H1 (cell line): ENCODE measurements around the gene GALNTL6. TPM values are rescaled to one million over a fixed set of nuclear protein-coding genes. Genes with fewer than 3 reads are reported as not detected.

Source experiments
- CTCF ChIA-PET: fragments of 300-600 bp; sonication (Branson Sonifier 250); formaldehyde crosslinking; loops from one replicate; lab custom pipeline; 2021; ENCODE audit not compliant: partially characterized antibody; lab: Charles Lee
- POLR2A ChIA-PET: fragments of 300-600 bp; sonication (Branson Sonifier 250); formaldehyde crosslinking; loops from one replicate; lab custom pipeline; 2021; ENCODE audit warnings: inconsistent platforms; ENCODE audit not compliant: partially characterized antibody; lab: Charles Lee
- DNase-seq, 2 experiments: peaks; one replicate each; pipeline versions ENCODE4 v3.0.0 to v3.0.0-alpha.2; 2010 to 2022; ENCODE audit warnings: low spot score in 2 of 2, low read depth in 1 of 2, mixed read lengths in 1 of 2
- FAIRE-seq: peaks from 2 replicates; lab custom pipeline; 2011; peaks lifted over from hg19 to GRCh38; lab: Jason Lieb, UNC
- H2AFZ ChIP-seq: 2 replicates; pipeline ENCODE4 v1.8.1; 2012; ENCODE audit warnings: low read length, inconsistent platforms
- H2AK5ac ChIP-seq: 2 replicates; pipeline ENCODE4 v1.6.1; 2013; ENCODE audit warnings: low read depth, low read length
- H2BK120ac ChIP-seq: replicated peaks from 2 replicates; pipeline ENCODE3; 2013; ENCODE audit warnings: low read depth, low read length, inconsistent platforms
- H2BK12ac ChIP-seq: 2 replicates; pipeline ENCODE4 v1.6.1; 2013; ENCODE audit warnings: low read depth, low read length
- H2BK15ac ChIP-seq: 2 replicates; pipeline ENCODE4 v1.6.1; 2013; ENCODE audit warnings: low read length
- H2BK20ac ChIP-seq: 2 replicates; pipeline ENCODE4 v1.6.1; 2013; ENCODE audit warnings: low read length
- H2BK5ac ChIP-seq: 2 replicates; pipeline ENCODE4 v1.6.1; 2013; ENCODE audit warnings: low read depth, low read length
- H3K14ac ChIP-seq: 2 replicates; pipeline ENCODE4 v1.6.1; 2013; ENCODE audit warnings: inconsistent platforms; ENCODE audit not compliant: insufficient read length
- H3K18ac ChIP-seq: 2 replicates; pipeline ENCODE4 v1.6.1; 2013; ENCODE audit warnings: low read length; ENCODE audit errors: extremely low read depth
- H3K23ac ChIP-seq: 2 replicates; pipeline ENCODE4 v1.6.1; 2013; ENCODE audit warnings: inconsistent platforms; ENCODE audit not compliant: insufficient read length
- H3K23me2 ChIP-seq: 2 replicates; pipeline ENCODE4 v1.6.1; 2013; ENCODE audit warnings: low read depth, low read length
- H3K27ac ChIP-seq: 2 replicates; pipeline ENCODE4 v1.6.1; 2011; ENCODE audit warnings: low read depth, low read length, inconsistent platforms
- H3K27me3 ChIP-seq, 4 experiments: replicated peaks in 1 of 4; 1 replicate in 1 of 4; 2 replicates in 3 of 4; pipeline versions ENCODE4 v1.6.1 to v1.8.1; 2011 to 2013; ENCODE audit warnings: low read length in 3 of 4, mild to moderate bottlenecking in 3 of 4, inconsistent platforms in 2 of 4, mixed read lengths in 2 of 4, moderate library complexity in 1 of 4; ENCODE audit not compliant: control insufficient read depth in 3 of 4, insufficient read depth in 3 of 4; ENCODE audit errors: extremely low read depth in 1 of 4
- H3K36me3 ChIP-seq, 4 experiments: 2 replicates each; pipeline versions ENCODE4 v1.6.1 to v1.8.1; 2011 to 2013; ENCODE audit warnings: mild to moderate bottlenecking in 4 of 4, low read length in 3 of 4, moderate library complexity in 2 of 4, control low read depth in 1 of 4, inconsistent platforms in 1 of 4; ENCODE audit not compliant: insufficient read depth in 4 of 4, control insufficient read depth in 2 of 4
- H3K4ac ChIP-seq: replicated peaks from 2 replicates; pipeline ENCODE3; 2013; ENCODE audit warnings: low read length, low read depth, mixed read lengths, inconsistent platforms; ENCODE audit not compliant: insufficient read length
- H3K4me1 ChIP-seq, 4 experiments: replicated peaks in 1 of 4; 1 replicate in 1 of 4; 2 replicates in 3 of 4; pipeline versions ENCODE4 v1.6.1 to v1.8.1; 2011 to 2013; ENCODE audit warnings: low read length in 3 of 4, inconsistent platforms in 2 of 4, mixed read lengths in 1 of 4; ENCODE audit not compliant: insufficient read depth in 4 of 4, control insufficient read depth in 3 of 4
- H3K4me2 ChIP-seq, 2 experiments: 2 replicates each; pipeline versions ENCODE4 v1.6.1 to v1.8.1; 2011 to 2013; ENCODE audit warnings: low read depth in 2 of 2, low read length in 2 of 2, control low read depth in 1 of 2, inconsistent platforms in 1 of 2, mild to moderate bottlenecking in 1 of 2; ENCODE audit not compliant: insufficient read depth in 1 of 2
- H3K4me3 ChIP-seq, 4 experiments: fragments of 200-600, 300-600 bp in 1 of 4; sonication (generic), shearing (Covaris generic), sonication (Bioruptor Twin) in 1 of 4; 2 replicates each; pipeline versions ENCODE4 v1.5.1 to v1.8.1; 2011 to 2016; ENCODE audit warnings: low read length in 4 of 4, low read depth in 3 of 4, control low read depth in 2 of 4, inconsistent platforms in 2 of 4, mild to moderate bottlenecking in 2 of 4, mixed read lengths in 1 of 4, moderate library complexity in 1 of 4; ENCODE audit not compliant: insufficient read depth in 2 of 4; ENCODE audit errors: extremely low read depth in 1 of 4
- H3K56ac ChIP-seq: replicated peaks from 2 replicates; pipeline ENCODE3; 2013; ENCODE audit warnings: low read depth, mild to moderate bottlenecking, mixed read lengths, low read length, inconsistent platforms; ENCODE audit not compliant: insufficient read length
- H3K79me1 ChIP-seq: 2 replicates; pipeline ENCODE4 v1.6.1; 2013; ENCODE audit warnings: low read depth, low read length, control low read depth
- H3K79me2 ChIP-seq, 2 experiments: 2 replicates each; pipeline versions ENCODE4 v1.6.1 to v1.8.1; 2012 to 2013; ENCODE audit warnings: low read length in 2 of 2, mild to moderate bottlenecking in 2 of 2, inconsistent platforms in 1 of 2; ENCODE audit not compliant: insufficient read depth in 2 of 2, control insufficient read depth in 1 of 2
- H3K9ac ChIP-seq, 4 experiments: replicated peaks in 1 of 4; 1 replicate in 1 of 4; 2 replicates in 3 of 4; pipeline versions ENCODE4 v1.6.1 to v1.8.1; 2011 to 2013; ENCODE audit warnings: low read depth in 3 of 4, low read length in 3 of 4, control low read depth in 2 of 4, mild to moderate bottlenecking in 2 of 4, moderate library complexity in 2 of 4, inconsistent platforms in 1 of 4; ENCODE audit errors: extremely low read depth in 1 of 4
- H3K9me3 ChIP-seq, 2 experiments: 2 replicates each; pipeline versions ENCODE4 v1.6.1 to v1.8.1; 2012 to 2013; ENCODE audit warnings: mild to moderate bottlenecking in 2 of 2, moderate library complexity in 2 of 2, control low read depth in 1 of 2, inconsistent platforms in 1 of 2, low read depth in 1 of 2, low read length in 1 of 2, mixed read lengths in 1 of 2; ENCODE audit not compliant: insufficient read depth in 2 of 2
- H4K20me1 ChIP-seq, 2 experiments: replicated peaks in 1 of 2; 2 replicates each; pipeline versions ENCODE3 to v1.8.1; 2011 to 2013; ENCODE audit warnings: inconsistent platforms in 2 of 2, low read length in 2 of 2, mild to moderate bottlenecking in 1 of 2; ENCODE audit not compliant: insufficient read depth in 2 of 2, control insufficient read depth in 1 of 2
- H4K5ac ChIP-seq: 2 replicates; pipeline ENCODE4 v1.6.1; 2013; ENCODE audit warnings: low read length, low read depth, mixed read lengths, inconsistent platforms; ENCODE audit not compliant: insufficient read length
- H4K8ac ChIP-seq: 2 replicates; pipeline ENCODE4 v1.8.0; 2013; ENCODE audit warnings: mild to moderate bottlenecking, moderate library complexity, low read length, inconsistent platforms; ENCODE audit not compliant: insufficient read depth; ENCODE audit errors: extremely low read depth
- H4K91ac ChIP-seq: replicated peaks from 2 replicates; pipeline ENCODE3; 2013; ENCODE audit warnings: low read length, mixed read lengths, inconsistent platforms; ENCODE audit not compliant: insufficient read length
- CBX8 ChIP-seq: fragments of 300-800, 300-1000 bp; sonication (generic); IDR thresholded peaks from 2 replicates; pipeline ENCODE4 v1.7.1; 2016; ENCODE audit warnings: low read depth, low read length, borderline replicate concordance
- CREB1 ChIP-seq: IDR thresholded peaks from 2 replicates; pipeline ENCODE4 v1.6.1; 2012; ENCODE audit warnings: inconsistent platforms
- GTF2F1 ChIP-seq: IDR thresholded peaks from 2 replicates; pipeline ENCODE4 v1.6.1; 2012; ENCODE audit warnings: low read depth, low read length, improper control_type of control experiment, borderline replicate concordance
- KDM1A ChIP-seq: fragments of 200-600, 300-600 bp; sonication (generic); IDR thresholded peaks from 2 replicates; pipeline ENCODE4 v1.7.1; 2016; ENCODE audit warnings: mild to moderate bottlenecking, low read length, borderline replicate concordance
- KDM5A ChIP-seq: fragments of 200-600 bp; IDR thresholded peaks from 2 replicates; pipeline ENCODE4 v1.7.1; 2012; ENCODE audit warnings: mild to moderate bottlenecking, low read length, inconsistent platforms, mixed read lengths
- PHF8 ChIP-seq: fragments of 200-600 bp; sonication (generic); conservative IDR thresholded peaks from 2 replicates; pipeline ENCODE4 v1.7.1; 2012; ENCODE audit warnings: low read depth, mild to moderate bottlenecking, inconsistent platforms, low read length, moderate library complexity
- RNF2 ChIP-seq: fragments of 200-900, 300-1000 bp; sonication (generic); IDR thresholded peaks from 2 replicates; pipeline ENCODE4 v1.7.1; 2016; ENCODE audit warnings: borderline replicate concordance, low read depth, mild to moderate bottlenecking, antibody characterized with exemption, low read length; ENCODE audit not compliant: poor library complexity, severe bottlenecking; ENCODE audit errors: missing control alignments
- RXRA ChIP-seq: IDR thresholded peaks from 2 replicates; pipeline ENCODE4 v1.6.1; 2011; ENCODE audit warnings: low read depth, mild to moderate bottlenecking, low read length, moderate library complexity; ENCODE audit not compliant: insufficient read depth
- SIN3A ChIP-seq, 2 experiments: IDR thresholded peaks in 1 of 2; conservative IDR thresholded peaks in 1 of 2; 2 replicates each; pipeline ENCODE4 v1.6.1; 2011 to 2012; ENCODE audit warnings: low read length in 2 of 2, improper control_type of control experiment in 1 of 2, low read depth in 1 of 2, mild to moderate bottlenecking in 1 of 2
- SIX5 ChIP-seq: IDR thresholded peaks from 2 replicates; pipeline ENCODE4 v1.6.1; 2011; ENCODE audit warnings: mild to moderate bottlenecking, low read depth, low read length
- SP4 ChIP-seq: IDR thresholded peaks from 2 replicates; pipeline ENCODE4 v1.6.1; 2012; ENCODE audit warnings: low read length, inconsistent platforms
- WGBS, 2 experiments: shearing (Covaris generic) in 1 of 2; methylation state at CpG; one replicate each; pipeline versions ENCODE4 v1.1.6 to v1.1.7; 2013 to 2015; ENCODE audit warnings: low lambda C conversion rate in 2 of 2, mixed read lengths in 2 of 2, inconsistent platforms in 1 of 2, low coverage in 1 of 2, missing lambda C conversion rate in 1 of 2; ENCODE audit not compliant: insufficient replicate concordance in 2 of 2, insufficient coverage in 1 of 2, insufficient read length in 1 of 2; ENCODE audit errors: extremely low coverage in 1 of 2, missing lambda C conversion rate in 1 of 2; 5-methylcytosine and 5-hydroxymethylcytosine counted together
- polyA plus RNA-seq, 7 experiments: library from polyadenylated mRNA; depleted of rRNA in 3 of 7; stranded (reverse) in 5 of 7; unstranded in 2 of 7; fragments of >200 nt in 5 of 7; fragments of 200-250 nt in 2 of 7; gene quantifications; 1 replicate in 5 of 7; 2 replicates in 1 of 7; 4 replicates in 1 of 7; pipeline versions ENCODE4 v1.2.1 to v1.2.3, GENCODE V29; 2011 to 2013; ENCODE audit warnings: missing spikeins in 2 of 7, mixed read lengths in 2 of 7
- total RNA-seq: library from RNA; stranded (reverse); fragmentation: NEBNext Ultra II Directional; extraction: Animal tissue kit (Norgen Biotek cat#: 25700); gene quantifications from 2 replicates; pipeline ENCODE4 v1.2.1, GENCODE V29; 2021

GALNTL6 gene
- total and polyA plus RNA-seq, 2 of the 8 experiments (the other 6 are each of a cell fraction or from before 2014, with no cell fraction given) = 0.03 to 0.32 TPM

DNA sequence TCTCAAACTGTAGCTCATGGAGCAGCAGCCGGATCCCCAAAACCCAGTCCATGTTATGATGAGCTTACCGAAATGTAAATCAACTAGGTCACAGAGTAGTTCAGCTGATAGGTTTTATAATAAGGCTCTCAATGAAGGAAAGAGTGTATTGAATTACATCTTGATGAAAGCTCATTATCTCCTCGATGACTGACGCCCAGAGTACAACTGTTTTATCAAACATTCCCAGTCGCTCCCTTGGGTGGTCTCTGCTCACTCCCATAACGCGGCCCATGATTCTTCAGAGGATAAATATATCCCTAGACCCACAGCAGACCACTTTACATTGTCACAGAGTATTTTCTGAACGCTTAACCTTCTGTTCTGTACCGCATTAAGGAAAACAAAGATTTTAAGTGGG lies 903.1 kb downstream of the GALNTL6 start:
- DNase-seq = no peak
- Histone ChIP-seq H2BK5ac (no peak overlapping the region), H2BK120ac (no peak overlapping the region), H3K18ac (no peak overlapping the region), H3K27ac (no peak overlapping the region), H3K27me3 (no peaks in the 10 kb centered on the region), H2AK5ac (no peak overlapping the region), H2AFZ (no peak overlapping the region), H3K14ac (no peak overlapping the region), H3K4me1 (no peaks in the 10 kb centered on the region), H3K79me2 (no peaks in the 10 kb centered on the region), H3K4me3 (no peak overlapping the region), H3K79me1 (no peaks in the 10 kb centered on the region), H3K9me3 (no peaks in the 10 kb centered on the region), H4K8ac (no peak overlapping the region), H3K9ac (no peak overlapping the region), H4K5ac (no peak overlapping the region), H3K23ac (no peak overlapping the region), H4K20me1 (no peaks in the 10 kb centered on the region), H3K4me2 (no peak overlapping the region), H3K4ac (no peak overlapping the region), H3K36me3 (no peaks in the 10 kb centered on the region), H2BK20ac (no peak overlapping the region), H3K56ac (no peak overlapping the region), H2BK12ac (no peak overlapping the region), H2BK15ac (no peak overlapping the region), H3K23me2 (no peaks in the 10 kb centered on the region), H4K91ac (no peak overlapping the region)
- TF ChIP-seq SIN3A (conservative IDR thresholded peaks at IDR 0.05 in 1 of 2, IDR thresholded peaks at IDR 0.05 in 1 of 2; ENCODE audit: low read depth in 1 of 2, low read length in 2 of 2) (no peak), RXRA (no peak), GTF2F1 (no peak), SP4 (no peak), PHF8 (no peak), CREB1 (no peak), SIX5 (no peak), CBX8 (no peak), KDM5A (no peak), KDM1A (no peak), RNF2 (no peak)
- WGBS, 2 experiments = 86% methylated on average over 9 of the region's 9 CpGs; no CpG with 5 or more reads in 1 of the 2 experiments
- ChIA-PET POLR2A (no interaction called here), CTCF (no interaction called here)
- no peak for FAIRE-seq
